ENCODE data around the gene INF2. TPM values are rescaled to one million over a fixed set of nuclear protein-coding genes. Genes with fewer than 3 reads are reported as not detected.

Gene INF2
- total RNA-seq, 1 donor from 2014 or later = 126 TPM

GRCh38 chr14:104684449-104684821 lies 5.0 kb upstream of the INF2 start:
- FAIRE-seq (no peak), DNase-seq (ENCODE audit: low read depth) (no peak)
- TF ChIP-seq CTCF (IDR thresholded peaks at IDR 0.05; ENCODE audit: insufficient read depth, low read depth, low read length) = no peak
- no peak for TF ChIP-seq EZH2 (IDR thresholded peaks at IDR 0.05; ENCODE audit: insufficient read depth, low read length)
- H3K9me3 Mint-ChIP-seq (ENCODE audit: unreplicated experiment) = no peaks in the 10 kb centered on the region
- no peak overlapping the region for H3K4me2 ChIP-seq (ENCODE audit: low read length)
- H3K4me1 Mint-ChIP-seq (ENCODE audit: low read depth, unreplicated experiment) = peaks cover 46% of the 10 kb centered on the region
- H3K36me3 Mint-ChIP-seq (ENCODE audit: low read depth, unreplicated experiment) = no peaks in the 10 kb centered on the region
- H3K9me3 ChIP-seq (ENCODE audit: insufficient read depth, low read depth, low read length) = no peaks in the 10 kb centered on the region
- no peak overlapping the region for H2AFZ ChIP-seq (ENCODE audit: low read depth, low read length)
- no peaks in the 10 kb centered on the region for H3K79me2 ChIP-seq (ENCODE audit: insufficient read depth, low read length)
- no peaks in the 10 kb centered on the region for H4K20me1 ChIP-seq (ENCODE audit: insufficient read depth, low read length)
- H3K27ac Mint-ChIP-seq (ENCODE audit: unreplicated experiment) = no peak overlapping the region
- no peaks in the 10 kb centered on the region for H3K27me3 ChIP-seq (ENCODE audit: insufficient read depth, low read length)
- H3K9ac ChIP-seq (ENCODE audit: low read length) = no peak overlapping the region
- H3K4me3 Mint-ChIP-seq (ENCODE audit: unreplicated experiment) = no peak overlapping the region
- peaks cover 56% of the 10 kb centered on the region for H3K4me1 ChIP-seq (ENCODE audit: insufficient read depth, low read length)
- no peaks in the 10 kb centered on the region for H3K36me3 ChIP-seq (ENCODE audit: insufficient read depth, low read length)
- H3K27me3 Mint-ChIP-seq (ENCODE audit: low read depth, unreplicated experiment) = no peaks in the 10 kb centered on the region
- H3K27ac ChIP-seq (ENCODE audit: low read depth, low read length) = no peak overlapping the region
- no peak overlapping the region for H3K4me3 ChIP-seq (ENCODE audit: insufficient read depth, low read depth, low read length)

- H3K4me1 Mint-ChIP-seq (ENCODE audit: low read depth, unreplicated experiment) = peaks cover 38% of the 10 kb centered on the region
- Histone ChIP-seq H3K79me2 (ENCODE audit: insufficient read depth, low read length) (peaks cover 8% of the 10 kb centered on the region), H3K4me3 (ENCODE audit: insufficient read depth, low read depth, low read length) (no peak overlapping the region), H3K27me3 (ENCODE audit: insufficient read depth, low read length) (no peaks in the 10 kb centered on the region), H3K27ac (ENCODE audit: low read depth, low read length) (no peak overlapping the region), H3K9ac (ENCODE audit: low read length) (no peak overlapping the region), H3K9me3 (ENCODE audit: insufficient read depth, low read depth, low read length) (no peaks in the 10 kb centered on the region), H3K4me1 (ENCODE audit: insufficient read depth, low read length) (peaks cover 53% of the 10 kb centered on the region), H3K4me2 (ENCODE audit: low read length) (no peak overlapping the region), H3K36me3 (ENCODE audit: insufficient read depth, low read length) (no peaks in the 10 kb centered on the region), H2AFZ (ENCODE audit: low read depth, low read length) (no peak overlapping the region), H4K20me1 (ENCODE audit: insufficient read depth, low read length) (peaks cover 6% of the 10 kb centered on the region)
- no peaks in the 10 kb centered on the region for H3K36me3 Mint-ChIP-seq (ENCODE audit: low read depth, unreplicated experiment)
- no peak for FAIRE-seq
- H3K27me3 Mint-ChIP-seq (ENCODE audit: low read depth, unreplicated experiment) = no peaks in the 10 kb centered on the region
- no peak for DNase-seq (ENCODE audit: low read depth)
- H3K9me3 Mint-ChIP-seq (ENCODE audit: unreplicated experiment) = no peaks in the 10 kb centered on the region
- no peak for TF ChIP-seq CTCF (IDR thresholded peaks at IDR 0.05; ENCODE audit: insufficient read depth, low read depth, low read length)
- no peak for TF ChIP-seq EZH2 (IDR thresholded peaks at IDR 0.05; ENCODE audit: insufficient read depth, low read length)
- peak overlapping the region; percentile 36 for H3K27ac Mint-ChIP-seq (ENCODE audit: unreplicated experiment)
- no peak overlapping the region for H3K4me3 Mint-ChIP-seq (ENCODE audit: unreplicated experiment)
Measured at GRCh38 chr14:104685216-104685997, 4.0 kb upstream of the INF2 start.

GRCh38 chr14:104685998-104686610 lies 3.3 kb upstream of the INF2 start:
- H3K79me2 ChIP-seq (ENCODE audit: insufficient read depth, low read length) = peaks cover 15% of the 10 kb centered on the region
- H3K27ac Mint-ChIP-seq (ENCODE audit: unreplicated experiment) = no peak overlapping the region
- H3K4me1 ChIP-seq (ENCODE audit: insufficient read depth, low read length) = peaks cover 53% of the 10 kb centered on the region
- peaks cover 13% of the 10 kb centered on the region for H4K20me1 ChIP-seq (ENCODE audit: insufficient read depth, low read length)
- no peaks in the 10 kb centered on the region for H3K36me3 ChIP-seq (ENCODE audit: insufficient read depth, low read length)
- no peak overlapping the region for H3K4me3 ChIP-seq (ENCODE audit: insufficient read depth, low read depth, low read length)
- peaks cover 33% of the 10 kb centered on the region for H3K4me1 Mint-ChIP-seq (ENCODE audit: low read depth, unreplicated experiment)
- TF ChIP-seq CTCF (IDR thresholded peaks at IDR 0.05; ENCODE audit: insufficient read depth, low read depth, low read length) = no peak
- TF ChIP-seq EZH2 (IDR thresholded peaks at IDR 0.05; ENCODE audit: insufficient read depth, low read length) = no peak
- H3K36me3 Mint-ChIP-seq (ENCODE audit: low read depth, unreplicated experiment) = no peaks in the 10 kb centered on the region
- H3K9me3 Mint-ChIP-seq (ENCODE audit: unreplicated experiment) = no peaks in the 10 kb centered on the region
- no peak overlapping the region for H3K4me3 Mint-ChIP-seq (ENCODE audit: unreplicated experiment)
- H3K9me3 ChIP-seq (ENCODE audit: insufficient read depth, low read depth, low read length) = no peaks in the 10 kb centered on the region
- FAIRE-seq (no peak), DNase-seq (ENCODE audit: low read depth) (no peak)
- no peaks in the 10 kb centered on the region for H3K27me3 Mint-ChIP-seq (ENCODE audit: low read depth, unreplicated experiment)
- no peak overlapping the region for H2AFZ ChIP-seq (ENCODE audit: low read depth, low read length)
- no peak overlapping the region for H3K27ac ChIP-seq (ENCODE audit: low read depth, low read length)
- no peak overlapping the region for H3K4me2 ChIP-seq (ENCODE audit: low read length)
- H3K9ac ChIP-seq (ENCODE audit: low read length) = no peak overlapping the region
- H3K27me3 ChIP-seq (ENCODE audit: insufficient read depth, low read length) = no peaks in the 10 kb centered on the region
